Astrocyte of the cerebellum (primary cell): Measurements from ENCODE around the gene OCA2.

ENCODE experiments used
- DNase-seq: peaks from one replicate; pipeline ENCODE4 v3.0.0-alpha.2; 2011; ENCODE audit warnings: low read depth
- H3K4me3 ChIP-seq: 2 replicates; pipeline ENCODE4 v1.5.1; 2011; ENCODE audit warnings: mild to moderate bottlenecking, low read depth, low read length, moderate library complexity
- CTCF ChIP-seq: IDR thresholded peaks from 2 replicates; pipeline ENCODE4 v1.5.1; 2012; ENCODE audit warnings: low read length, low read depth, moderate library complexity, mild to moderate bottlenecking; ENCODE audit errors: missing control alignments
- in situ Hi-C: cut with HindIII; loops from 2 replicates; pipeline ENCODE4 v1.10.0; 2017; ENCODE audit warnings: low sequenced_read_pairs

OCA2 gene

GRCh38 chr15:28120359-28120640 is 21.2 kb upstream of the OCA2 start:
- TF ChIP-seq CTCF = no peak
- in situ Hi-C loops = no loop called here
- DNase-seq = no peak
- H3K4me3 ChIP-seq = no peak overlapping the region

GRCh38 chr15:28118531-28118930 is 19.4 kb upstream of the OCA2 start:
- no peak for DNase-seq
- in situ Hi-C loops = no loop called here
- H3K4me3 ChIP-seq = no peak overlapping the region
- TF ChIP-seq CTCF = no peak

- no peak for TF ChIP-seq CTCF
- DNase-seq = no peak
- in situ Hi-C loops = no loop called here
Observed at GRCh38 chr15:28118083-28118482, 19.0 kb upstream of the OCA2 start.

GRCh38 chr15:28117432-28117990 is 18.4 kb upstream of the OCA2 start:
- no peak overlapping the region for H3K4me3 ChIP-seq
- no peak for TF ChIP-seq CTCF
- in situ Hi-C loops = no loop called here
- DNase-seq = no peak

More at GRCh38 chr15:28118083-28118482, 19.0 kb upstream of the OCA2 start:
- H3K4me3 ChIP-seq = no peak overlapping the region

- no peak for DNase-seq
- H3K4me3 ChIP-seq = no peak overlapping the region
- in situ Hi-C loops = no loop called here
- no peak for TF ChIP-seq CTCF
Observed at GRCh38 chr15:28116521-28117431, 17.7 kb upstream of the OCA2 start.

GRCh38 chr15:28115871-28116270 is 16.8 kb upstream of the OCA2 start:
- H3K4me3 ChIP-seq = no peak overlapping the region
- no peak for DNase-seq
- in situ Hi-C loops = no loop called here
- no peak for TF ChIP-seq CTCF
